OCI-LY3 (cell line): ENCODE measurements around the gene NRF1.

ENCODE experiments used
- CTCF ChIP-seq: fragments of 200-600, 300-600 bp; sonication (generic); IDR thresholded peaks from 2 replicates; pipeline ENCODE4 v1.5.1; 2014; ENCODE audit warnings: antibody characterized with exemption, low read length, low read depth
- EZH2phosphoT487 ChIP-seq: fragments of 200-600 bp; shearing (Covaris generic); IDR thresholded peaks from 2 replicates; pipeline ENCODE4 v1.6.1; 2018; ENCODE audit warnings: antibody characterized with exemption, mixed run types, low read depth

DNA sequence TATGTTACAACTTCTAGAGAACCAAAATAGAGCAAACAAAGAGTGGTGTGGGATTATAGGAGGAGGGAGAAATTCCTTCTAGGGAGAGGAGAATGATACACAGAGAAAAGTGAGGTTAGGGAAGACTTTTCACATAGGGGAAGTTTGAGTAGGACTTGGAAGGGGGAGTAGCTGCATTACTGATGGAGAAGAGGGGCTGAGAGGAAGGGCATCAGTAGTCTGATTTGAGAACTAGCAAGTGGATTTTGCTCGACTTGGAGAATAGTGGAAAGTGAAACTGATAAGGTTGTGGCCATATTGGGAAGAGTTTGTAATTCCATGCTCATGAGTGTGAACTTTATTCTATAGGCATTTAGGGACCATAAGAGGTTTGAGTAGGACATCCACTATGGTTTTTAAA lies 6.1 kb downstream of the NRF1 start:
- TF ChIP-seq EZH2phosphoT487 (no peak), CTCF (no peak)
